Motor neuron (in vitro differentiated cells): ENCODE results near the gene WAPL. TPM values are rescaled to one million over a fixed set of nuclear protein-coding genes. Genes with fewer than 3 reads are reported as not detected.
"Not testable (repeated sequence)": the region's sequence is repeated elsewhere in the genome, so short reads cannot be mapped to it uniquely, and the experiment has no call there.

Source experiments
- ATAC-seq, 8 experiments: fragments of 200-7000 bp; cut with Tn5 transposase; replicated peaks in 6 of 8; 2 replicates each; pipeline ENCODE4 v1.8.0; 2021; ENCODE audit warnings: mild to moderate bottlenecking in 8 of 8, moderate library complexity in 8 of 8
- H3K27ac ChIP-seq, 2 donors: fragments of 250-450 bp; sonication (Bioruptor Pico); 2 replicates each; pipeline ENCODE4 v1.9.0; 2021; ENCODE audit warnings: antibody characterized with exemption in 2 of 2, mild to moderate bottlenecking in 2 of 2, moderate library complexity in 1 of 2
- H3K4me1 ChIP-seq, 2 donors: fragments of 250-450 bp; sonication (Bioruptor Pico); replicated peaks in 1 of 2; 2 replicates each; pipeline ENCODE4 v1.6.1; 2021; ENCODE audit warnings: antibody characterized with exemption in 2 of 2, mild to moderate bottlenecking in 2 of 2, moderate library complexity in 1 of 2
- H3K4me3 ChIP-seq, 5 donors: fragments of 250-450 bp; sonication (Bioruptor Pico); 2 replicates each; pipeline ENCODE4 v1.9.0; 2021; ENCODE audit warnings: antibody characterized with exemption in 5 of 5, mild to moderate bottlenecking in 5 of 5, moderate library complexity in 4 of 5
- WGBS, 10 experiments: fragments of 450-650 bp; shearing (Covaris generic); methylation state at CpG; one replicate each; pipeline ENCODE4 v1.0.0; 2022; 5-methylcytosine and 5-hydroxymethylcytosine counted together
- in situ Hi-C, 9 experiments: fragments of 400-800 bp; cut with MboI; loops; one replicate each; pipeline ENCODE4 v1.15.0; 2021; ENCODE audit warnings: low sequenced_read_pairs in 9 of 9, low pct_unique_long_range_greater_than_20kb in 2 of 9; ENCODE audit not compliant: unreplicated experiment in 9 of 9
- total RNA-seq, 8 experiments: library from RNA; unstranded; fragments of 300-600 nt; gene quantifications; 2 replicates each; pipeline versions ENCODE4 v1.2.3 to v1.2.4, GENCODE V29; 2022

WAPL gene
- total RNA-seq, 8 experiments from 2014 or later = 25.1 to 42.2 (median 31.8) TPM

- no peak overlapping the region for H3K4me3 ChIP-seq
- in situ Hi-C loops = loop anchor here in 4 of 9 experiments (10.0 to 25.0 kb wide), 2 partner anchors 188 to 1785 kb away; no protein-coding TSS in a partner anchor
- no peak for ATAC-seq
- WGBS, 10 experiments = 29 to 100% (median 75%) methylated on average over 1 to 6 of the region's 7 CpGs; no CpG with 5 or more reads in 3 of the 10 experiments
- H3K4me1 ChIP-seq = peaks cover 12 to 14% of the 10 kb centered on the region in 2 donors
- no peak overlapping the region for H3K27ac ChIP-seq
Observed at GRCh38 chr10:86397120-86397519, 124.5 kb downstream of the WAPL start.

GRCh38 chr10:86393862-86394455, 127.6 kb downstream of the WAPL start:
- no peak overlapping the region for H3K4me3 ChIP-seq
- peak; percentile 52 to 87 (median 72) for ATAC-seq
- in situ Hi-C loops = loop anchor here in 4 of 9 experiments (10.0 to 25.0 kb wide), 2 partner anchors 191 to 1782 kb away; no protein-coding TSS in a partner anchor
- peaks cover 12 to 14% of the 10 kb centered on the region in 2 donors for H3K4me1 ChIP-seq
- no peak overlapping the region for H3K27ac ChIP-seq
- 0 to 100% (median 60%) methylated on average over 1 to 10 of the region's 10 CpGs for WGBS, 10 experiments

GRCh38 chr10:86393362-86393761, 128.2 kb downstream of the WAPL start:
- peak; percentile 13 to 94 (median 68) for ATAC-seq
- in situ Hi-C loops = loop anchor here in 4 of 9 experiments (10.0 to 25.0 kb wide), 2 partner anchors 191 to 1781 kb away; no protein-coding TSS in a partner anchor
- no peak overlapping the region for H3K4me3 ChIP-seq
- H3K27ac ChIP-seq = no peak overlapping the region
- WGBS, 10 experiments = 26 to 83% (median 29%) methylated on average over 1 to 6 of the region's 9 CpGs; no CpG with 5 or more reads in 7 of the 10 experiments
- peaks cover 12 to 14% of the 10 kb centered on the region in 2 donors for H3K4me1 ChIP-seq

- H3K4me1 ChIP-seq = peaks cover 12 to 14% of the 10 kb centered on the region in 2 donors
- in situ Hi-C loops = loop anchor here in 4 of 9 experiments (10.0 to 25.0 kb wide), 2 partner anchors 192 to 1780 kb away; no protein-coding TSS in a partner anchor
- H3K4me3 ChIP-seq = no peak overlapping the region
- no peak for ATAC-seq
- 50 to 100% (median 92%) methylated on average over 1 to 5 of the region's 7 CpGs; no CpG with 5 or more reads in 3 of the 10 experiments for WGBS, 10 experiments
- no peak overlapping the region for H3K27ac ChIP-seq
Observed at GRCh38 chr10:86392723-86393094, 128.9 kb downstream of the WAPL start.

- 23 to 81% (median 60%) methylated on average over 1 to 5 of the region's 12 CpGs; no CpG with 5 or more reads in 3 of the 10 experiments for WGBS, 10 experiments
- no peak overlapping the region for H3K4me3 ChIP-seq
- H3K4me1 ChIP-seq = peaks cover 12 to 14% of the 10 kb centered on the region in 2 donors
- in situ Hi-C loops = loop anchor here in 4 of 9 experiments (10.0 to 25.0 kb wide), 2 partner anchors 193 to 1780 kb away; no protein-coding TSS in a partner anchor
- no peak for ATAC-seq
- H3K27ac ChIP-seq = no peak overlapping the region
Observed at GRCh38 chr10:86391986-86392722, 129.4 kb downstream of the WAPL start.

GRCh38 chr10:86391236-86391840, 130.3 kb downstream of the WAPL start:
- ATAC-seq = no peak

GRCh38 chr10:86390337-86391120, 131.1 kb downstream of the WAPL start:
- H3K4me3 ChIP-seq = no peak overlapping the region
- in situ Hi-C loops = loop anchor here in 4 of 9 experiments (10.0 to 25.0 kb wide), 2 partner anchors 194 to 1778 kb away; no protein-coding TSS in a partner anchor
- no peak for ATAC-seq
- H3K4me1 ChIP-seq = peaks cover 12 to 14% of the 10 kb centered on the region in 2 donors
- 0 to 92% (median 82%) methylated on average over 1 to 11 of the region's 14 CpGs; no CpG with 5 or more reads in 1 of the 10 experiments for WGBS, 10 experiments
- no peak overlapping the region for H3K27ac ChIP-seq

More at GRCh38 chr10:86391236-86391840, 130.3 kb downstream of the WAPL start:
- Histone ChIP-seq H3K4me1 (peaks cover 12 to 14% of the 10 kb centered on the region in 2 donors), H3K27ac (no peak overlapping the region), H3K4me3 (no peak overlapping the region)
- in situ Hi-C loops = loop anchor here in 4 of 9 experiments (10.0 to 25.0 kb wide), 2 partner anchors 193 to 1779 kb away; no protein-coding TSS in a partner anchor
- 83 to 100% (median 93%) methylated on average over 2 to 8 of the region's 8 CpGs; no CpG with 5 or more reads in 3 of the 10 experiments for WGBS, 10 experiments

- ATAC-seq = peak in 7 of 8 experiments; percentile 52 to 82 (median 62)
- Histone ChIP-seq H3K27ac (no peak overlapping the region), H3K4me1 (peaks cover 12 to 14% of the 10 kb centered on the region in 2 donors), H3K4me3 (peak overlapping the region in 4 of 5 donors; percentile 15 to 30 (median 28))
- 0 to 60% (median 23%) methylated on average over 2 to 7 of the region's 53 CpGs; no CpG with 5 or more reads in 3 of the 10 experiments for WGBS, 10 experiments
- in situ Hi-C loops = loop anchor here in 4 of 9 experiments (10.0 to 25.0 kb wide), 2 partner anchors 195 to 1777 kb away; no protein-coding TSS in a partner anchor
Observed at GRCh38 chr10:86389441-86390193, 132.0 kb downstream of the WAPL start.

- H3K4me1 ChIP-seq = peaks cover 9 to 14% of the 10 kb centered on the region in 2 donors
- H3K4me3 ChIP-seq, H3K27ac ChIP-seq, ATAC-seq: not testable (repeated sequence)
- WGBS, 10 experiments = 23 to 60% (median 54%) methylated on average over 2 to 5 of the region's 12 CpGs; no CpG with 5 or more reads in 7 of the 10 experiments
- in situ Hi-C loops = loop anchor here in 2 of 9 experiments (25.0 kb wide), 1 partner anchor 1777 kb away; no protein-coding TSS in a partner anchor
Observed at GRCh38 chr10:86389109-86389440, 132.5 kb downstream of the WAPL start.

GRCh38 chr10:86388119-86388704, 133.4 kb downstream of the WAPL start:
- WGBS, 10 experiments = 0 to 100% (median 69%) methylated on average over 1 to 6 of the region's 13 CpGs; no CpG with 5 or more reads in 4 of the 10 experiments
- no peak overlapping the region for H3K27ac ChIP-seq
- in situ Hi-C loops = loop anchor here in 2 of 9 experiments (25.0 kb wide), 1 partner anchor 1776 kb away; no protein-coding TSS in a partner anchor
- ATAC-seq = no peak
- peaks cover 1 to 9% of the 10 kb centered on the region in 2 donors for H3K4me1 ChIP-seq
- H3K4me3 ChIP-seq = no peak overlapping the region
